Globus pallidus (tissue), 1 donor: Measurements from ENCODE around the gene GLRX5.
A peak's percentile ranks its signal among the peaks of the same experiment; 100 is the strongest.
"Not testable (repeated sequence)": the region's sequence is repeated elsewhere in the genome, so short reads cannot be mapped to it uniquely, and the experiment has no call there.

Source experiments
- DNase-seq: peaks from one replicate; pipeline ENCODE4 v3.0.0-alpha.2; 2015; ENCODE audit warnings: low spot score

Gene GLRX5

GRCh38 chr14:95498622-95499353 lies 36.1 kb upstream of the GLRX5 start:
- DNase-seq, result peak; percentile 87

GRCh38 chr14:95499354-95499750 lies 35.5 kb upstream of the GLRX5 start:
- no peak for DNase-seq

- DNase-seq, result peak; percentile 96
These were observed 34.6 kb upstream of the GLRX5 start for GRCh38 chr14:95500201-95500681.

- no peak for DNase-seq
These were observed 34.0 kb upstream of the GLRX5 start for GRCh38 chr14:95500772-95501401.

- DNase-seq, result no peak
These were observed 32.4 kb upstream of the GLRX5 start for GRCh38 chr14:95502381-95502950.

GRCh38 chr14:95503365-95504134 lies 31.3 kb upstream of the GLRX5 start:
- no peak for DNase-seq

- DNase-seq, result no peak
These were observed 30.5 kb upstream of the GLRX5 start for GRCh38 chr14:95504135-95505029.

DNA sequence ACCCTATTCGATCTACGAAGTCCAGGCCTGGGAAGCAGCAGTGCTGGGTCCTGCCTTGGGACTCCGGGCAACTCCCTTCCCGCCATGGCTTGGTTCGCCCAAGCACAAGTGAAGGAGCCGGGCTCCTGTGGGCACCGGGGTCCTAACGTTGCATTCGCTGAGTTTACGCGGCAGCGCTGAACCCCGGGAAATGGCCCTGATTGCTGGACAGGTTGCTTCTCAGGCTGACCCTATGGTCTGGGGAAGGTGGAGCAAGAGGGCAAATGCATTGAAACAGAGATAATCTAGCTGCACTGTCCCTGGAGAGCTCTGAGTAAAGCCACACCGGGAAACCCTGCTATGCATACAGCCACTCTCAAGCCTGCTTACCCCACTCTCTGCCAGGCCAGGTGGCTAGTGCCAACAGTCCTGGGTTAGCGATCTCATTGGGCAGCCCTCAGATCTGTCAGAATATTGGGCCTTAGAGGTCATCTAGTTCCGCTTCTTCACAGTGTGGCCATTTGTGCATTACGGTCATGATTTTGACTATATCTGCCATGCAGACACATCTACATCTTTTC lies 29.7 kb upstream of the GLRX5 start:
- no peak for DNase-seq

DNA sequence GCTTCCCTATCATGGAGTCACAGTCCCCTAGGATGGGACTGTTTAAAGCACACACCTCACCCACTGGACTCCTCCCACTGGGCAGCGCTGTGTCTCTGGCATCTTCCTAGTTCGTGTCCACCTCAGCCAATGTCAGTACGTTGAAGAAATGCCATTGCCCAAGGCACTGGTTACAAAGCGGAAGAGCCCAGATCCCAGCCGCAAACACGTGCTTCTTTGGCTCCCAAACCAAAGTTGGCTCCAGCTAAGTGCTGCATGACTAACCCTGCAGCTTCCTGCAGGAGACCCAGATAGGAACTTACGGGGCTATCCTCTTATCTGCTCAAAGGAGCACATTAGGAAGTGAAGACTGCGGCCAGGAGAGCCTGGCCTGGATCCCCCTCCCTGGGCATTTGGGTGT lies 27.7 kb upstream of the GLRX5 start:
- no peak for DNase-seq

DNA sequence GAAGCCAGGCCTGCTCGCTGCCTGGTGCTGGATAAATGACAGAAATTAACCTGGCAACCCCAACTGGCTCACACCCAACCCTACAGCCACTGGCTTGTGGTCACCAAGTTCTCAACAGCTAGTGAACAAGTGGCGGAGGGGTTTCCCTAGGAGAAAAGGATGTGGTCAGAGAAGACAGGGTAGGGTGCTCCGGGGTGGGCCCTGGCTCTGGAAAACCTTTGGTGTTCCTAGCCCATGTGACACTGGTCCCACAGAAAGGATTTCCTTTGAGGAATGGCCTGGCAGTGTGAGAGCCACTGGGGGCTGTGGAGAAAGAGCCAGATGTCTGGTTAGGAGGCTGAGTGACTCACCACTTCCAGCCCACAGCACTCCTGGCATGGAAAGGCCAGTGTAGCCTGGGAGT lies 27.1 kb upstream of the GLRX5 start:
- DNase-seq, result no peak

- DNase-seq, result no peak
These were observed 26.5 kb upstream of the GLRX5 start for GRCh38 chr14:95508377-95508776.

- DNase-seq, result no peak
These were observed 25.4 kb upstream of the GLRX5 start for GRCh38 chr14:95509495-95509894.

DNA sequence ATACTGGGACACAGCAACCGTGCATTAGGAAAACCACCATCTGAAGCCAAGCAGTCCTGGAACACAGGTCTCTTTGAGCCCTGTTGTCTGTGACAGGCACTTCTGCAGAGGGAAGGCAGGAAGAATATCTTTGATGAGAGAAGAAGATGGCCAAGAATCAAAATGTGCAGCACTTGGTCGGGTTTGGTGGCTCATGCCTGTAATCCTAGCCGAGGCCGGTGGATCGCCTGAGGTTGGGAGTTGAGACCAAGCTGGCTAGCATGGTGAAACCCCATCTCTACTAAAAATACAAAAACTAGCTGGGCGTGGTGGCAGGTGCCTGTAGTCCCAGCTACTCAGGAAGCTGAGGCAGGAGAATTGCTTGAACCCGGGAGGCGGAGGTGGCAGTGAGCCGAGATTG lies 24.5 kb upstream of the GLRX5 start:
- DNase-seq, result not testable (repeated sequence)

GRCh38 chr14:95510804-95511203 lies 24.0 kb upstream of the GLRX5 start:
- no peak for DNase-seq

DNA sequence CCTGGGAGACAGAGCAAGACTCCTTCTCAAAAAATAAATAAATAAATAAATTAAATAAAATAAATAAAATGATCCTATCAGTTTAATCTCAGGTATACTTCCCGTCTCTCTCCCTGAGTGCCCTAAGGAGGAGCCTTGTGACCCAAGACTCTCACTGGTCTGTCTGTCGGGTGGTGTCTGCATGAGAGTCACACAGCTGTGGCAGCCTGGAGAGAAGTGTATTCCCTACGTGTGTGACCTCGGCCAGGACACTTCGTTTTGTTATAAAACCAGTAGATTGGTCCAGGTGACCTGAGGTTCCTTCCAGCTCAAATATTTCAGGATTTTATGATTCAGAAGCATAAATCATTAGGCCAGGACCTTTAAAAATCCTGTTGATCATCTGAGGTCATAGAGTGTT lies 23.2 kb upstream of the GLRX5 start:
- DNase-seq, result no peak

DNA sequence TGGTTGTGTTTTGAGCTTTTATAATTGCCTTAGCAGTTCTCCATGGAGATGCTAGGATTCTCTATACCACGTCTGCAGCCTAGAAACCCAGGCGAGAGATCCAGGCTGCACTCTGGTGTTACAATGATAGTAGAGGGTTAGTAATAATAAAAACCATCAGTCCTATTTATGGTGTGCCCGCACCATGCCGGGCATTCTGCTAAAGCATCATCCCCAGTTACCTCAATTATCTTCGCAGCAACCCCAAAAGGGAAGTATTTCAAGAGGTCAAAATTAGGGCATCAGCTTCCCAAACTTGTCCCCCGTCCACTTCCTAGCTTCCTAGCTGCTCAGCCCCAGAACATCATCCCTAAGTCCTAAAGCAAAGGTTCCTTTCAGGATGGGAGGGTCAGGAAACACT lies 21.6 kb upstream of the GLRX5 start:
- no peak for DNase-seq

GRCh38 chr14:95514131-95515079 lies 20.4 kb upstream of the GLRX5 start:
- DNase-seq, result no peak

- DNase-seq, result peak; percentile 71
These were observed 19.8 kb upstream of the GLRX5 start for GRCh38 chr14:95515080-95515489.

DNA sequence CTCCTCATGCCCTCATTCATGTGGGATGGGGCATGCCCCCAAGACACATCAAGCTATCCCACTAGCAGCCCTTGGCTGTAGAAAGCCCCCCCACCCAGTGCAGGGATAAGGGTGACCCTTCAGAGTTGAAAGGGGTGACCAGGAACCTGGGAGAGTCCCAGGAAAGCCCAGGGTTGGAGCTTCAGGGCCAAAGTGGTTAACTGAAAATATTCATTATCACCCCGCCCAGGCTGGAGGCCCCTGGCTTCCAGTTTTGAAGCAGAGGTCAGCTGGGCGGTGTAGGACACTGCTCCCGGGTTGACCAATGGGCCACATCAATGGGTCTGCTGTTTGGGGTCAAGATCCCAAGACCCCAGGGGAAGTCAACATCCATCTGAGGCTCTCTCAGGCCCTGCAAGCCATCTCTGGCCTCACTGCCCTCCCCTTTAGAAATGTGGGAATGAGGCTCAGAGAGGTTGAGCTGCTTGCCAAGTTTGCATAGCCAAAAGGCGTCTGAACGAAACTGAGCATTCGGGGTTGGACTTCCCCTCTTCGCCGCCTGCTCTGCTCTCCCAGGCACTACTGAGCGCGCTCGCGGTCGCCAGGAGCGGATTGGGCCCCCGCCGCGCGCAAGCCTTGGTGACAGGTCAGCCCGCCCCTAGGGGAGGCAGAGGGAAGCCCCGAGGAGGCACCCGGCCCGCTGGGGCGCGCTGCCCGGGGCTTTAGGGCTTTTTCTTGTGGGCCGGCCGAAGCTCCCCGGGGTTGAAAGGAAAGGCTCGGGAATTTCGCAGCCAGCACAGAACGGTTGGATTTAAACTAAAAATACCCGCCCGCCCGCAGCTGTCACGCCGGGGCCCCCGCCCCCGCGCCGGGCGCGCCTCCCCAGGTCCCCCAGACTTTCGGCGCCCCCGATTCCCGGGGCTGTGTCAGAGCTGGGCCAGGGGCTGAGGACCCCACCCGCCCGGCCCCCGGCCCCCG lies 19.0 kb upstream of the GLRX5 start:
- DNase-seq, result peak; percentile 69
